ENCODE results near the gene BMPR1A. TPM values are rescaled to one million over a fixed set of nuclear protein-coding genes. Genes with fewer than 3 reads are reported as not detected.

Gene BMPR1A
- total RNA-seq, 2 experiments from 2014 or later, result 0.47 to 1.1 TPM

DNA sequence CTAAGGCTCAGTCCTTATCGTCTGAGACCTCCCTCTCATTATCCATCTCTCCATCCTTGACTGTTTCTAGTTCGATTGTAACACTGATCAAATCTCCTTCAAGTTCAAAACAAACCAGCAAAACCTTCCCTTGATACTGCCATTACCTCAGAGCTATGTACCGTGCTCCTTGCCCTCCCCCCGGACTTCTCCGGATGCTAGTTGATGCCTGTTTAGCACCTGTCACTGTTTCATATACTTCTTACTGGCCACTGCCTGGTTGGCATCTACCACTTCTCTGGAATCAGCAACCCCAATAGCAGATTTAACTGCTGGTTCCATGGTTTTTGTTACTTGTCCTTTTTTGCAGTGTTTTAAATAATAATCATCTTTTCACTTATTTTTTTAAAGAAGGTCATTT, 64.1 kb downstream of the BMPR1A start:
- Histone ChIP-seq H2AFZ (ENCODE audit: low read length) (no peak overlapping the region), H3K27ac (ENCODE audit: low read depth, low read length, poor library complexity, severe bottlenecking) (no peak overlapping the region), H3K79me2 (ENCODE audit: insufficient read depth, low read depth, low read length) (no peaks in the 10 kb centered on the region), H3K9me2 (ENCODE audit: insufficient read depth, low read length) (no peaks in the 10 kb centered on the region), H3K4me1 (ENCODE audit: insufficient read depth, low read length, poor library complexity, severe bottlenecking) (no peaks in the 10 kb centered on the region), H3K9me3 (ENCODE audit: low read length) (no peaks in the 10 kb centered on the region), H4K20me1 (ENCODE audit: insufficient read depth, low read length) (no peaks in the 10 kb centered on the region), H3K4me2 (ENCODE audit: low read length) (no peak overlapping the region), H3K4me3 (ENCODE audit: low read depth, low read length, poor library complexity, severe bottlenecking) (no peak overlapping the region), H3K36me3 (ENCODE audit: insufficient read depth, low read length) (no peaks in the 10 kb centered on the region)
- ChIA-PET POLR2A (no interaction called here), CTCF (ENCODE audit: unreplicated experiment) (no interaction called here)
- DNase-seq (ENCODE audit: low spot score), result no peak
- intact Hi-C loops (cut with micrococcal nuclease; ENCODE audit: unreplicated experiment), result no loop called here
- no peak for TF ChIP-seq EZH2phosphoT487 (IDR thresholded peaks at IDR 0.05; ENCODE audit: borderline replicate concordance, low read depth, low read length)
- TF ChIP-seq, protein P1, sequence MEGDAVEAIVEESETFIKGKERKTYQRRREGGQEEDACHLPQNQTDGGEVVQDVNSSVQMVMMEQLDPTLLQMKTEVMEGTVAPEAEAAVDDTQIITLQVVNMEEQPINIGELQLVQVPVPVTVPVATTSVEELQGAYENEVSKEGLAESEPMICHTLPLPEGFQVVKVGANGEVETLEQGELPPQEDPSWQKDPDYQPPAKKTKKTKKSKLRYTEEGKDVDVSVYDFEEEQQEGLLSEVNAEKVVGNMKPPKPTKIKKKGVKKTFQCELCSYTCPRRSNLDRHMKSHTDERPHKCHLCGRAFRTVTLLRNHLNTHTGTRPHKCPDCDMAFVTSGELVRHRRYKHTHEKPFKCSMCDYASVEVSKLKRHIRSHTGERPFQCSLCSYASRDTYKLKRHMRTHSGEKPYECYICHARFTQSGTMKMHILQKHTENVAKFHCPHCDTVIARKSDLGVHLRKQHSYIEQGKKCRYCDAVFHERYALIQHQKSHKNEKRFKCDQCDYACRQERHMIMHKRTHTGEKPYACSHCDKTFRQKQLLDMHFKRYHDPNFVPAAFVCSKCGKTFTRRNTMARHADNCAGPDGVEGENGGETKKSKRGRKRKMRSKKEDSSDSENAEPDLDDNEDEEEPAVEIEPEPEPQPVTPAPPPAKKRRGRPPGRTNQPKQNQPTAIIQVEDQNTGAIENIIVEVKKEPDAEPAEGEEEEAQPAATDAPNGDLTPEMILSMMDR (conservative IDR thresholded peaks at IDR 0.05; ENCODE audit: low read length), result no peak
- BruUV-seq (replicated peaks), result no TSS peak

DNA sequence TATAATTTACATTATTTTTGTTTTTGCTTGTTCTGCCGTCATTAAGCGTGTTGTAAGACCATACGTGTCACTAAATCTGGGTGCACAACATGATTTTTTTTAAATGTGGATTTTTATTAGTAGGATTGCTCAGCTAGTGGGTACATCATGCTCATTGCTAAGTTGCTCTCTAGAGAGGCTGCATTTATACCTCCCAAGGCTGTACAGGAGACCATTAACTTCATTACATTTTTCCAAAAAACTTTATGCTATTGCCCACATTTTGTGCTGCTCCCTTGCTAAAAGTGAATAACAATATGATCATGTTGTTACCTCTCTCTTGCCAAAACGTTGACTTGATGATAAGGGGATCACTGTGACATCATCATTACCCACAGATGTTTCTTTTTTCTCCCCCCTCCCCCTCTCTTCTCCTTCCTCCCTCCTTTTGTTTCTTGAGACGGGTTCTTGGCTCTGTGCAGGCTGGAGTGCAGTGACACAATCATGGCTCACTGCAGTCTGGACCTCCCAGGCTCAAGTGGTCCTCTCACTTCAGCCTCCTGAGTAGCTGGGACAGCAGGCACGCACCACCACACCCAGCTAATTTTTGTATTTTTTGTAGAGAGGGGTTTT, 65.1 kb downstream of the BMPR1A start:
- no peak overlapping the region for H3K27ac ChIP-seq (ENCODE audit: low read depth, low read length, poor library complexity, severe bottlenecking)

DNA sequence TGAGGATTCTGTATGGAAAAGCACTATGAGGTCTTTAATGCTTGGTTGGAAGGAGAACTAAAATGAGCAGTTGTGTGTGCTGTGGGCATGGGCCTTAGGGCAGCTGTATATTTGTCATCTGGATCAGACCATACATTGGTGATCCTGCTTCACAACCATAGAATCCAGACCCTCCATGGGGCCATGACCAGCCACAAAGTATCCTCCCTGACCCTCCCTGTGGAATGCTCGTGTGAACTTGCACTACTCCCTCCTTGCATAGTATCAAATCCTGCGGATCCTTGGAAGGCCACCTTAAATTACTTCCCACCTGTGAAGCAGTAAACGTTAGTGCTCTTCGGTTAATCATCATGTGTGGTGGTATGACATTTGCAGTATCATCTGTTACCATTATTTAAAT, 67.1 kb downstream of the BMPR1A start:
- no peaks in the 10 kb centered on the region for H4K20me1 ChIP-seq (ENCODE audit: insufficient read depth, low read length)
- intact Hi-C loops (cut with micrococcal nuclease; ENCODE audit: unreplicated experiment), result no loop called here
- no peak overlapping the region for H3K27ac ChIP-seq (ENCODE audit: low read depth, low read length, poor library complexity, severe bottlenecking)
- H3K36me3 ChIP-seq (ENCODE audit: insufficient read depth, low read length), result no peaks in the 10 kb centered on the region
- H3K9me3 ChIP-seq (ENCODE audit: low read length), result no peaks in the 10 kb centered on the region
- TF ChIP-seq, protein P1 (conservative IDR thresholded peaks at IDR 0.05; ENCODE audit: low read length), result no peak
- TF ChIP-seq EZH2phosphoT487 (IDR thresholded peaks at IDR 0.05; ENCODE audit: borderline replicate concordance, low read depth, low read length), result no peak
- no peak for DNase-seq (ENCODE audit: low spot score)
- no peak overlapping the region for H3K4me2 ChIP-seq (ENCODE audit: low read length)
- CTCF ChIA-PET (ENCODE audit: unreplicated experiment), result no interaction called here
- H3K4me1 ChIP-seq (ENCODE audit: insufficient read depth, low read length, poor library complexity, severe bottlenecking), result no peaks in the 10 kb centered on the region
- no TSS peak for BruUV-seq (replicated peaks)
- POLR2A ChIA-PET, result no interaction called here
- no peak overlapping the region for H2AFZ ChIP-seq (ENCODE audit: low read length)
- H3K9me2 ChIP-seq (ENCODE audit: insufficient read depth, low read length), result no peaks in the 10 kb centered on the region
- H3K4me3 ChIP-seq (ENCODE audit: low read depth, low read length, poor library complexity, severe bottlenecking), result no peak overlapping the region
- no peaks in the 10 kb centered on the region for H3K79me2 ChIP-seq (ENCODE audit: insufficient read depth, low read depth, low read length)

More for the DNA sequence above, 65.1 kb downstream of the BMPR1A start:
- H3K4me1 ChIP-seq (ENCODE audit: insufficient read depth, low read length, poor library complexity, severe bottlenecking), result no peaks in the 10 kb centered on the region
- ChIA-PET POLR2A (interaction anchor here (0.6 kb wide), 1 partner anchor 18 kb away, joined by 4 read pairs; no protein-coding TSS in a partner anchor), CTCF (ENCODE audit: unreplicated experiment) (no interaction called here)
- H3K4me2 ChIP-seq (ENCODE audit: low read length), result no peak overlapping the region
- DNase-seq (ENCODE audit: low spot score), result no peak
- H2AFZ ChIP-seq (ENCODE audit: low read length), result no peak overlapping the region
- H3K36me3 ChIP-seq (ENCODE audit: insufficient read depth, low read length), result no peaks in the 10 kb centered on the region
- no peaks in the 10 kb centered on the region for H3K9me3 ChIP-seq (ENCODE audit: low read length)
- H3K9me2 ChIP-seq (ENCODE audit: insufficient read depth, low read length), result no peaks in the 10 kb centered on the region
- no peaks in the 10 kb centered on the region for H4K20me1 ChIP-seq (ENCODE audit: insufficient read depth, low read length)
- no peaks in the 10 kb centered on the region for H3K79me2 ChIP-seq (ENCODE audit: insufficient read depth, low read depth, low read length)
- no peak overlapping the region for H3K4me3 ChIP-seq (ENCODE audit: low read depth, low read length, poor library complexity, severe bottlenecking)
- intact Hi-C loops (cut with micrococcal nuclease; ENCODE audit: unreplicated experiment), result no loop called here
- TF ChIP-seq EZH2phosphoT487 (IDR thresholded peaks at IDR 0.05; ENCODE audit: borderline replicate concordance, low read depth, low read length), result no peak
- TF ChIP-seq, protein P1 (conservative IDR thresholded peaks at IDR 0.05; ENCODE audit: low read length), result no peak
- no TSS peak for BruUV-seq (replicated peaks)

Measured in OCI-LY7 (cell line).